H9 (cell line): ENCODE measurements around the gene TNFSF18. TPM values are rescaled to one million over a fixed set of nuclear protein-coding genes. Genes with fewer than 3 reads are reported as not detected.

Source experiments
- DNase-seq: peaks from one replicate; pipeline ENCODE4 v3.0.0-alpha.2; 2017
- H2AFZ ChIP-seq: one replicate; pipeline ENCODE4 v1.6.1; 2013; ENCODE audit warnings: mild to moderate bottlenecking, low read length, control low read depth, moderate library complexity
- H2AK5ac ChIP-seq: 2 replicates; pipeline ENCODE4 v1.6.1; 2013; ENCODE audit warnings: low read length, control low read depth, mixed read lengths; ENCODE audit not compliant: insufficient read length
- H2BK120ac ChIP-seq: one replicate; pipeline ENCODE4 v1.6.1; 2013; ENCODE audit warnings: low read depth, mild to moderate bottlenecking, low read length, control low read depth, inconsistent platforms; ENCODE audit not compliant: poor library complexity, severe bottlenecking
- H2BK12ac ChIP-seq: 2 replicates; pipeline ENCODE4 v1.6.1; 2013; ENCODE audit warnings: low read length, control low read depth, mixed read lengths, low read depth; ENCODE audit not compliant: insufficient read length
- H2BK15ac ChIP-seq: 2 replicates; pipeline ENCODE4 v1.6.1; 2013; ENCODE audit warnings: low read depth, low read length, control low read depth
- H2BK20ac ChIP-seq: one replicate; pipeline ENCODE4 v1.6.1; 2013; ENCODE audit warnings: low read depth, mild to moderate bottlenecking, low read length, control low read depth, inconsistent platforms; ENCODE audit not compliant: poor library complexity, severe bottlenecking
- H2BK5ac ChIP-seq: 2 replicates; pipeline ENCODE4 v1.6.1; 2013; ENCODE audit warnings: low read length, control low read depth, mixed read lengths; ENCODE audit not compliant: insufficient read length
- H3K14ac ChIP-seq: 2 replicates; pipeline ENCODE4 v1.6.1; 2013; ENCODE audit warnings: low read length, control low read depth; ENCODE audit not compliant: insufficient read depth
- H3K18ac ChIP-seq: 2 replicates; pipeline ENCODE4 v1.6.1; 2013; ENCODE audit warnings: low read depth, mild to moderate bottlenecking, mixed read lengths, low read length, control low read depth; ENCODE audit not compliant: insufficient read length
- H3K23ac ChIP-seq: 2 replicates; pipeline ENCODE4 v1.6.1; 2013; ENCODE audit warnings: low read length, control low read depth, mixed read lengths, low read depth; ENCODE audit not compliant: insufficient read length
- H3K23me2 ChIP-seq: 2 replicates; pipeline ENCODE4 v1.6.1; 2013; ENCODE audit warnings: low read depth, mild to moderate bottlenecking, mixed read lengths, low read length, control low read depth; ENCODE audit not compliant: insufficient read length, poor library complexity, severe bottlenecking
- H3K27ac ChIP-seq: 2 replicates; pipeline ENCODE4 v1.5.1; 2013; ENCODE audit warnings: low read length, control low read depth, mixed read lengths, low read depth; ENCODE audit not compliant: insufficient read length
- H3K27me3 ChIP-seq: 2 replicates; pipeline ENCODE4 v1.6.1; 2013; ENCODE audit warnings: low read length, control low read depth, inconsistent platforms; ENCODE audit not compliant: insufficient read depth
- H3K4ac ChIP-seq: 2 replicates; pipeline ENCODE4 v1.6.1; 2013; ENCODE audit warnings: low read depth, mild to moderate bottlenecking, control low read depth, inconsistent platforms, low read length, moderate library complexity
- H3K4me1 ChIP-seq: 2 replicates; pipeline ENCODE4 v1.6.1; 2013; ENCODE audit warnings: low read length, control low read depth, inconsistent platforms; ENCODE audit not compliant: insufficient read depth
- H3K4me2 ChIP-seq: 2 replicates; pipeline ENCODE4 v1.6.1; 2013; ENCODE audit warnings: low read length, control low read depth, mixed read lengths; ENCODE audit not compliant: insufficient read length, insufficient read depth
- H3K56ac ChIP-seq: 2 replicates; pipeline ENCODE4 v1.6.1; 2013; ENCODE audit warnings: low read depth, mild to moderate bottlenecking, mixed read lengths, low read length, control low read depth; ENCODE audit not compliant: insufficient read length
- H3K79me1 ChIP-seq: 2 replicates; pipeline ENCODE4 v1.6.1; 2013; ENCODE audit warnings: low read depth, mild to moderate bottlenecking, moderate library complexity, low read length, control low read depth, inconsistent platforms; ENCODE audit not compliant: insufficient read depth, poor library complexity, severe bottlenecking
- H3K79me2 ChIP-seq: 2 replicates; pipeline ENCODE4 v1.6.1; 2013; ENCODE audit warnings: low read length, control low read depth, inconsistent platforms; ENCODE audit not compliant: insufficient read depth
- H3K9ac ChIP-seq: 2 replicates; pipeline ENCODE4 v1.6.1; 2013; ENCODE audit warnings: low read length, control low read depth, mixed read lengths; ENCODE audit not compliant: insufficient read length; ENCODE audit errors: extremely low read depth
- H3K9me3 ChIP-seq: one replicate; pipeline ENCODE4 v1.6.1; 2013; ENCODE audit warnings: low read depth, low read length, inconsistent platforms; ENCODE audit not compliant: control insufficient read depth
- H3T11ph ChIP-seq: one replicate; pipeline ENCODE4 v1.6.1; 2013; ENCODE audit warnings: mild to moderate bottlenecking, low read length, control low read depth, inconsistent platforms
- H4K20me1 ChIP-seq: one replicate; pipeline ENCODE4 v1.6.1; 2013; ENCODE audit not compliant: control insufficient read depth, insufficient read length, insufficient read depth
- H4K5ac ChIP-seq: 2 replicates; pipeline ENCODE4 v1.6.1; 2013; ENCODE audit warnings: low read depth, mild to moderate bottlenecking, mixed read lengths, low read length, control low read depth; ENCODE audit not compliant: insufficient read length
- H4K8ac ChIP-seq: replicated peaks from 2 replicates; pipeline ENCODE4 v1.6.1; 2013; ENCODE audit warnings: low read length, control low read depth, mixed read lengths, low read depth; ENCODE audit not compliant: insufficient read length
- H4K91ac ChIP-seq: 2 replicates; pipeline ENCODE4 v1.6.1; 2013; ENCODE audit warnings: low read depth, mild to moderate bottlenecking, moderate library complexity, mixed read lengths, low read length, control low read depth; ENCODE audit not compliant: insufficient read length
- H3K27ac Mint-ChIP-seq, 3 experiments: 2 replicates in 2 of 3; 3 replicates in 1 of 3; pipeline ENCODE4 v1.8.0; 2020 to 2021; ENCODE audit warnings: mixed read lengths in 3 of 3, mild to moderate bottlenecking in 1 of 3, moderate library complexity in 1 of 3
- H3K27me3 Mint-ChIP-seq: 2 replicates; pipeline ENCODE4 v1.8.0; 2021; ENCODE audit warnings: low read depth, mild to moderate bottlenecking, moderate library complexity, mixed read lengths
- H3K36me3 Mint-ChIP-seq, 3 experiments: 2 replicates in 2 of 3; 3 replicates in 1 of 3; pipeline ENCODE4 v1.8.0; 2020 to 2021; ENCODE audit warnings: low read depth in 3 of 3, mixed read lengths in 3 of 3; ENCODE audit not compliant: insufficient read depth in 1 of 3
- H3K4me1 Mint-ChIP-seq, 2 experiments: 2 replicates each; pipeline ENCODE4 v1.8.0; 2020; ENCODE audit warnings: mixed read lengths in 2 of 2
- H3K4me3 Mint-ChIP-seq, 2 experiments: 2 replicates in 1 of 2; 3 replicates in 1 of 2; pipeline ENCODE4 v1.8.0; 2020 to 2021; ENCODE audit warnings: mild to moderate bottlenecking in 2 of 2, mixed read lengths in 2 of 2, moderate library complexity in 1 of 2
- H3K9me3 Mint-ChIP-seq, 2 experiments: 2 replicates in 1 of 2; 3 replicates in 1 of 2; pipeline ENCODE4 v1.8.0; 2020; ENCODE audit warnings: mild to moderate bottlenecking in 2 of 2, mixed read lengths in 2 of 2, moderate library complexity in 1 of 2
- CTCF ChIP-seq: fragments of 200-600 bp; sonication (generic); conservative IDR thresholded peaks from 3 replicates; pipeline ENCODE4 v1.8.0; 2021; ENCODE audit warnings: antibody characterized with exemption, mild to moderate bottlenecking
- WGBS: extraction: QIAGEN DNeasy Blood & Tissue Kit; methylation state at CpG from one replicate; pipeline ENCODE4 v1.1.7; 2013; ENCODE audit warnings: missing lambda C conversion rate, low lambda C conversion rate, mixed read lengths; ENCODE audit not compliant: insufficient read length; ENCODE audit errors: extremely low coverage; 5-methylcytosine and 5-hydroxymethylcytosine counted together
- total RNA-seq: library from RNA; stranded (reverse); gene quantifications from 2 replicates; pipeline ENCODE4 v1.2.1, GENCODE V29; 2021

The TNFSF18 gene
- total RNA-seq, 1 experiment from 2014 or later = not detected

- Histone ChIP-seq H3K18ac (no peak overlapping the region), H4K5ac (no peak overlapping the region), H3K9ac (no peak overlapping the region), H3K79me2 (no peaks in the 10 kb centered on the region), H2AK5ac (no peak overlapping the region), H3K23ac (no peak overlapping the region), H3T11ph (no peak overlapping the region), H3K4me2 (no peak overlapping the region), H3K4ac (no peak overlapping the region), H3K27ac (no peak overlapping the region), H2BK15ac (no peak overlapping the region), H3K14ac (no peak overlapping the region), H3K79me1 (no peaks in the 10 kb centered on the region), H2BK20ac (no peak overlapping the region), H2BK120ac (no peak overlapping the region), H3K27me3 (no peaks in the 10 kb centered on the region), H4K91ac (no peak overlapping the region), H3K4me1 (no peaks in the 10 kb centered on the region), H2AFZ (no peak overlapping the region), H4K8ac (no peak overlapping the region), H4K20me1 (no peaks in the 10 kb centered on the region), H3K23me2 (no peaks in the 10 kb centered on the region), H3K9me3 (no peaks in the 10 kb centered on the region), H2BK5ac (no peak overlapping the region), H3K56ac (no peak overlapping the region), H2BK12ac (no peak overlapping the region)
- H3K27ac Mint-ChIP-seq = no peak overlapping the region
- no peak for DNase-seq
- peaks cover 2 to 3% of the 10 kb centered on the region in 2 experiments; a peak in 1 of 5 replicates for H3K9me3 Mint-ChIP-seq
- H3K4me3 Mint-ChIP-seq = no peak overlapping the region
- whole genome bisulfite sequencing = no CpG with 5 or more reads among the region's 1 CpG
- no peaks in the 10 kb centered on the region for H3K36me3 Mint-ChIP-seq
- no peak for TF ChIP-seq CTCF
- H3K27me3 Mint-ChIP-seq = peaks cover 2% of the 10 kb centered on the region; the same call in 1 of the 2 replicates
- H3K4me1 Mint-ChIP-seq = no peaks in the 10 kb centered on the region
These were observed 35.1 kb downstream of the TNFSF18 start for GRCh38 chr1:173015629-173016028.
